IPS-15b (cell line): ENCODE results near the gene TRIM62.
"Not testable (repeated sequence)": the region's sequence is repeated elsewhere in the genome, so short reads cannot be mapped to it uniquely, and the experiment has no call there.

Experiments used
- H3K27me3 ChIP-seq: one replicate; pipeline ENCODE4 v1.6.1; 2013; ENCODE audit warnings: low read length; ENCODE audit not compliant: control insufficient read depth, insufficient read depth
- H3K36me3 ChIP-seq: one replicate; pipeline ENCODE4 v1.6.1; 2013; ENCODE audit warnings: low read length; ENCODE audit not compliant: control insufficient read depth, insufficient read depth
- H3K4me1 ChIP-seq: one replicate; pipeline ENCODE4 v1.6.1; 2013; ENCODE audit warnings: mild to moderate bottlenecking, low read length; ENCODE audit not compliant: control insufficient read depth, insufficient read depth
- H3K4me3 ChIP-seq: one replicate; pipeline ENCODE4 v1.5.1; 2013; ENCODE audit warnings: low read depth, low read length
- H3K9ac ChIP-seq: one replicate; pipeline ENCODE4 v1.6.1; 2013; ENCODE audit warnings: low read depth, mild to moderate bottlenecking, low read length
- H3K9me3 ChIP-seq: one replicate; pipeline ENCODE4 v1.6.1; 2013; ENCODE audit warnings: mild to moderate bottlenecking, low read length; ENCODE audit not compliant: control insufficient read depth, insufficient read depth

TRIM62 gene

GRCh38 chr1:33141781-33142180 lies 40.1 kb downstream of the TRIM62 start:
- Histone ChIP-seq H3K9ac (no peak overlapping the region), H3K36me3 (no peaks in the 10 kb centered on the region), H3K4me1 (peaks cover 15% of the 10 kb centered on the region), H3K4me3 (no peak overlapping the region), H3K9me3 (no peaks in the 10 kb centered on the region), H3K27me3 (no peaks in the 10 kb centered on the region)

- H3K4me1 ChIP-seq, result peaks cover 15% of the 10 kb centered on the region
- no peaks in the 10 kb centered on the region for H3K9me3 ChIP-seq
- H3K9ac ChIP-seq, result no peak overlapping the region
- no peaks in the 10 kb centered on the region for H3K36me3 ChIP-seq
- no peaks in the 10 kb centered on the region for H3K27me3 ChIP-seq
- H3K4me3 ChIP-seq, result no peak overlapping the region
Observed at GRCh38 chr1:33141216-33141615, 40.6 kb downstream of the TRIM62 start.

GRCh38 chr1:33140153-33141149 lies 41.4 kb downstream of the TRIM62 start:
- no peaks in the 10 kb centered on the region for H3K27me3 ChIP-seq
- H3K36me3 ChIP-seq, result no peaks in the 10 kb centered on the region
- H3K4me3 ChIP-seq, result no peak overlapping the region
- H3K4me1 ChIP-seq, result peaks cover 15% of the 10 kb centered on the region
- H3K9me3 ChIP-seq, result no peaks in the 10 kb centered on the region
- H3K9ac ChIP-seq, result no peak overlapping the region

- no peaks in the 10 kb centered on the region for H3K9me3 ChIP-seq
- H3K4me3 ChIP-seq, result no peak overlapping the region
- H3K9ac ChIP-seq, result no peak overlapping the region
- H3K36me3 ChIP-seq, result no peaks in the 10 kb centered on the region
- H3K4me1 ChIP-seq, result peaks cover 15% of the 10 kb centered on the region
- H3K27me3 ChIP-seq, result no peaks in the 10 kb centered on the region
Observed at GRCh38 chr1:33137800-33138199, 44.0 kb downstream of the TRIM62 start.

GRCh38 chr1:33136041-33136440 lies 45.8 kb downstream of the TRIM62 start:
- H3K4me3 ChIP-seq, H3K9me3 ChIP-seq, H3K9ac ChIP-seq, H3K36me3 ChIP-seq, H3K27me3 ChIP-seq: not testable (repeated sequence)
- H3K4me1 ChIP-seq, result peaks cover 15% of the 10 kb centered on the region

GRCh38 chr1:33133478-33134105 lies 48.3 kb downstream of the TRIM62 start:
- Histone ChIP-seq H3K4me1 (peaks cover 5% of the 10 kb centered on the region), H3K9ac (no peak overlapping the region), H3K9me3 (no peaks in the 10 kb centered on the region)

GRCh38 chr1:33132549-33132948 lies 49.3 kb downstream of the TRIM62 start:
- Histone ChIP-seq H3K4me1 (no peaks in the 10 kb centered on the region), H3K9me3 (no peaks in the 10 kb centered on the region), H3K4me3 (no peak overlapping the region), H3K9ac (no peak overlapping the region), H3K36me3 (no peaks in the 10 kb centered on the region), H3K27me3 (no peaks in the 10 kb centered on the region)

More at GRCh38 chr1:33133478-33134105, 48.3 kb downstream of the TRIM62 start:
- Histone ChIP-seq H3K4me3 (no peak overlapping the region), H3K36me3 (no peaks in the 10 kb centered on the region), H3K27me3 (no peaks in the 10 kb centered on the region)

GRCh38 chr1:33131191-33131590 lies 50.7 kb downstream of the TRIM62 start:
- H3K4me1 ChIP-seq, result peaks cover 3% of the 10 kb centered on the region

GRCh38 chr1:33130297-33130696 lies 51.5 kb downstream of the TRIM62 start:
- no peaks in the 10 kb centered on the region for H3K27me3 ChIP-seq
- peaks cover 3% of the 10 kb centered on the region for H3K4me1 ChIP-seq
- H3K36me3 ChIP-seq, result no peaks in the 10 kb centered on the region
- no peaks in the 10 kb centered on the region for H3K9me3 ChIP-seq
- H3K4me3 ChIP-seq, result no peak overlapping the region
- no peak overlapping the region for H3K9ac ChIP-seq

More at GRCh38 chr1:33131191-33131590, 50.7 kb downstream of the TRIM62 start:
- no peaks in the 10 kb centered on the region for H3K27me3 ChIP-seq
- H3K36me3 ChIP-seq, result no peaks in the 10 kb centered on the region
- H3K4me3 ChIP-seq, result no peak overlapping the region
- no peak overlapping the region for H3K9ac ChIP-seq
- H3K9me3 ChIP-seq, result no peaks in the 10 kb centered on the region

GRCh38 chr1:33128781-33129180 lies 53.1 kb downstream of the TRIM62 start:
- Histone ChIP-seq H3K9ac (no peak overlapping the region), H3K9me3 (no peaks in the 10 kb centered on the region), H3K27me3 (no peaks in the 10 kb centered on the region), H3K36me3 (no peaks in the 10 kb centered on the region), H3K4me3 (peak overlapping the region; percentile 20), H3K4me1 (peaks cover 3% of the 10 kb centered on the region)

- H3K4me1 ChIP-seq, result peaks cover 3% of the 10 kb centered on the region
- no peaks in the 10 kb centered on the region for H3K27me3 ChIP-seq
- H3K4me3 ChIP-seq, result peak overlapping the region; percentile 88
- H3K9ac ChIP-seq, result peak overlapping the region; percentile 55
- no peaks in the 10 kb centered on the region for H3K9me3 ChIP-seq
- no peaks in the 10 kb centered on the region for H3K36me3 ChIP-seq
Observed at GRCh38 chr1:33127001-33127823, 54.6 kb downstream of the TRIM62 start.
